A673 (cell line): ENCODE data around the gene SLC25A25.

Source experiments
- CTCF ChIP-seq: fragments of 300-800, 200-600 bp; sonication (generic); conservative IDR thresholded peaks from 2 replicates; pipeline ENCODE4 v1.5.1; 2017; ENCODE audit warnings: low read depth, mild to moderate bottlenecking, antibody characterized with exemption, low read length, moderate library complexity, mixed read lengths
- EZH2 ChIP-seq: fragments of 200-600 bp; sonication (generic); IDR thresholded peaks from 2 replicates; pipeline ENCODE4 v1.6.1; 2017; ENCODE audit warnings: borderline replicate concordance, low read depth, mild to moderate bottlenecking, mixed read lengths, antibody characterized with exemption, low read length; ENCODE audit not compliant: poor library complexity, severe bottlenecking

GRCh38 chr9:128143525-128144238, 75.7 kb downstream of the SLC25A25 start:
- TF ChIP-seq CTCF, result no peak
- no peak for TF ChIP-seq EZH2
